HCT116 (cell line): ENCODE data around the gene KLK5. TPM values are rescaled to one million over a fixed set of nuclear protein-coding genes. Genes with fewer than 3 reads are reported as not detected.

Source experiments
- ATAC-seq: fragments of 200-7000 bp; cut with Tn5 transposase; 2 replicates; pipeline ENCODE4 v1.9.1; 2020; ENCODE audit warnings: mild to moderate bottlenecking, moderate library complexity
- BruUV-seq: library from RNA; stranded (reverse); fragments of 400-500 nt; replicated peaks from 2 replicates; lab custom pipeline; 2021; lab: Mats Ljungman, UMichigan
- CTCF ChIA-PET: fragments of 300-600 bp; sonication (Branson Sonifier 250); formaldehyde crosslinking; loops from one replicate; lab custom pipeline; 2021; ENCODE audit warnings: antibody characterized with exemption; lab: Charles Lee
- POLR2A ChIA-PET: fragments of 300-600, 350-600 bp; sonication (Branson Sonifier 250); formaldehyde crosslinking; loops from one replicate; lab custom pipeline; 2021; ENCODE audit warnings: antibody characterized with exemption; lab: Charles Lee
- RAD21 ChIA-PET, 2 experiments: fragments of 300-600 bp; sonication (Branson Sonifier 250); formaldehyde crosslinking; loops; one replicate each; lab custom pipeline; 2023; ENCODE audit warnings: low total read pairs in 2 of 2; ENCODE audit not compliant: uncharacterized antibody in 2 of 2, unreplicated experiment in 2 of 2, low non-redundant PET in 1 of 2; lab: Charles Lee
- DNase-seq: peaks from one replicate; pipeline ENCODE4 v3.0.0-alpha.2; 2010; ENCODE audit warnings: low read depth, low spot score
- H2AFZ ChIP-seq: fragments of 200-600 bp; shearing (Covaris generic), sonication (generic); 2 replicates; pipeline ENCODE4 v1.6.1; 2017; ENCODE audit warnings: low read depth, mixed run types, mixed read lengths, antibody characterized with exemption, low read length; ENCODE audit not compliant: poor library complexity, severe bottlenecking
- H3K27ac ChIP-seq: 2 replicates; pipeline ENCODE4 v1.5.1; 2012; ENCODE audit warnings: low read depth, low read length
- H3K27me3 ChIP-seq: fragments of 200-600 bp; sonication (generic); 2 replicates; pipeline ENCODE4 v1.6.1; 2016; ENCODE audit warnings: mixed run types, low read length, mixed read lengths; ENCODE audit not compliant: insufficient read depth
- H3K36me3 ChIP-seq, 2 experiments: fragments of 200-500 bp in 1 of 2; fragments of 200-600 bp in 1 of 2; sonication (Bioruptor generic) in 1 of 2; sonication (generic) in 1 of 2; 2 replicates each; pipeline versions ENCODE4 v1.5.1 to v1.6.1; 2014 to 2016; ENCODE audit warnings: low read length in 2 of 2, inconsistent platforms in 1 of 2, mixed read lengths in 1 of 2, mixed run types in 1 of 2; ENCODE audit not compliant: insufficient read depth in 2 of 2, control insufficient read depth in 1 of 2
- H3K4me1 ChIP-seq, 2 experiments: fragments of 200-600 bp in 1 of 2; sonication (generic) in 1 of 2; 2 replicates each; pipeline versions ENCODE4 v1.5.1 to v1.6.1; 2012 to 2017; ENCODE audit warnings: low read length in 2 of 2, inconsistent platforms in 1 of 2, mild to moderate bottlenecking in 1 of 2, mixed read lengths in 1 of 2, mixed run types in 1 of 2, moderate library complexity in 1 of 2; ENCODE audit not compliant: insufficient read depth in 2 of 2, control insufficient read depth in 1 of 2
- H3K4me2 ChIP-seq: fragments of 200-600 bp; sonication (generic); 2 replicates; pipeline ENCODE4 v1.6.1; 2017; ENCODE audit warnings: mixed run types, low read length, mixed read lengths
- H3K4me3 ChIP-seq, 2 experiments: fragments of 200-600 bp in 1 of 2; sonication (generic) in 1 of 2; replicated peaks in 1 of 2; 2 replicates each; pipeline ENCODE4 v1.5.1; 2011 to 2016; ENCODE audit warnings: low read length in 2 of 2, control low read depth in 1 of 2, low read depth in 1 of 2, mild to moderate bottlenecking in 1 of 2, mixed read lengths in 1 of 2, mixed run types in 1 of 2
- H3K79me2 ChIP-seq: fragments of 200-600 bp; sonication (generic); 2 replicates; pipeline ENCODE4 v1.6.1; 2017; ENCODE audit warnings: mild to moderate bottlenecking, mixed run types, low read length, moderate library complexity, mixed read lengths; ENCODE audit not compliant: insufficient read depth
- H3K9ac ChIP-seq: fragments of 200-600 bp; sonication (generic); 2 replicates; pipeline ENCODE4 v1.6.1; 2016; ENCODE audit warnings: low read length, mixed read lengths
- H3K9me2 ChIP-seq: fragments of 200-600 bp; sonication (generic), shearing (Covaris generic); 2 replicates; pipeline ENCODE4 v1.6.1; 2017; ENCODE audit warnings: mixed run types, mild to moderate bottlenecking, moderate library complexity; ENCODE audit not compliant: insufficient read depth
- H3K9me3 ChIP-seq, 2 experiments: fragments of 200-500 bp in 1 of 2; fragments of 200-600 bp in 1 of 2; sonication (Bioruptor generic) in 1 of 2; sonication (generic) in 1 of 2; 2 replicates each; pipeline ENCODE4 v1.6.1; 2014 to 2017; ENCODE audit warnings: low read length in 2 of 2, mixed read lengths in 2 of 2, inconsistent platforms in 1 of 2, low read depth in 1 of 2, mild to moderate bottlenecking in 1 of 2, mixed run types in 1 of 2, moderate library complexity in 1 of 2; ENCODE audit not compliant: control insufficient read depth in 1 of 2, insufficient read depth in 1 of 2
- H4K20me1 ChIP-seq: fragments of 200-600 bp; sonication (generic), shearing (Covaris generic); 2 replicates; pipeline ENCODE4 v1.6.1; 2017; ENCODE audit warnings: mixed run types, mild to moderate bottlenecking, moderate library complexity; ENCODE audit not compliant: insufficient read depth
- ATF3 ChIP-seq: IDR thresholded peaks from 2 replicates; pipeline ENCODE4 v1.6.1; 2012
- CBX3 ChIP-seq: IDR thresholded peaks from 2 replicates; pipeline ENCODE4 v1.6.1; 2012; ENCODE audit warnings: low read depth
- CEBPB ChIP-seq: IDR thresholded peaks from 2 replicates; pipeline ENCODE4 v1.6.1; 2012; ENCODE audit warnings: low read depth
- ELF1 ChIP-seq: IDR thresholded peaks from 2 replicates; pipeline ENCODE4 v1.6.1; 2012; ENCODE audit warnings: low read depth, borderline replicate concordance
- EZH2 ChIP-seq: fragments of 200-600 bp; sonication (generic); IDR thresholded peaks from 2 replicates; pipeline ENCODE4 v1.6.1; 2017; ENCODE audit warnings: antibody characterized with exemption, mixed run types
- EZH2phosphoT487 ChIP-seq: fragments of 200-600 bp; IDR thresholded peaks from 2 replicates; pipeline ENCODE4 v1.6.1; 2018; ENCODE audit warnings: antibody characterized with exemption, borderline replicate concordance
- FOSL1 ChIP-seq: IDR thresholded peaks from 2 replicates; pipeline ENCODE4 v1.6.1; 2012; ENCODE audit warnings: low read depth
- JUND ChIP-seq: IDR thresholded peaks from 2 replicates; pipeline ENCODE4 v1.6.1; 2012
- POLR2A ChIP-seq: IDR thresholded peaks from 2 replicates; pipeline ENCODE4 v1.7.0; 2011; ENCODE audit warnings: borderline replicate concordance; ENCODE audit not compliant: insufficient read depth, insufficient read length; ENCODE audit errors: extremely low read depth
- POLR2AphosphoS5 ChIP-seq: IDR thresholded peaks from 2 replicates; pipeline ENCODE4 v1.6.1; 2011; ENCODE audit warnings: mild to moderate bottlenecking, low read depth, low read length, moderate library complexity
- RAD21 ChIP-seq: IDR thresholded peaks from 2 replicates; pipeline ENCODE4 v1.6.1; 2012; ENCODE audit warnings: low read depth, mild to moderate bottlenecking
- SIN3A ChIP-seq: IDR thresholded peaks from 2 replicates; pipeline ENCODE4 v1.6.1; 2012; ENCODE audit warnings: low read depth
- SP1 ChIP-seq: IDR thresholded peaks from 2 replicates; pipeline ENCODE4 v1.6.1; 2012; ENCODE audit warnings: low read depth
- SRF ChIP-seq: IDR thresholded peaks from 2 replicates; pipeline ENCODE4 v1.6.1; 2012; ENCODE audit warnings: low read depth
- TCF7L2 ChIP-seq: IDR thresholded peaks from 2 replicates; pipeline ENCODE4 v1.7.0; 2011; ENCODE audit warnings: borderline replicate concordance, inconsistent platforms; ENCODE audit not compliant: insufficient read depth, insufficient read length; ENCODE audit errors: extremely low read depth
- YY1 ChIP-seq: IDR thresholded peaks from 2 replicates; pipeline ENCODE4 v1.6.1; 2011; ENCODE audit warnings: low read length, low read depth, moderate library complexity, mild to moderate bottlenecking; ENCODE audit not compliant: insufficient replicate concordance; ENCODE audit errors: extremely low read depth
- ZFX ChIP-seq: fragments of 450-650 bp; IDR thresholded peaks from 2 replicates; pipeline ENCODE4 v1.6.1; 2017
- intact Hi-C: fragments of 100-400 bp; cut with micrococcal nuclease; formaldehyde crosslinking; loops from 2 replicates; pipeline ENCODE4 v1.10.0; 2022
- total RNA-seq: library from RNA; stranded (reverse); gene quantifications from one replicate; pipeline ENCODE4 v1.2.1, GENCODE V29; 2021; ENCODE audit not compliant: unreplicated experiment
- TF ChIP-seq, protein P1 (sequence below), 3 experiments: fragments of 200-600 bp in 1 of 3; sonication (generic) in 1 of 3; IDR thresholded peaks in 2 of 3; conservative IDR thresholded peaks in 1 of 3; 2 replicates each; pipeline ENCODE4 v1.5.1; 2012 to 2017; ENCODE audit warnings: low read depth in 2 of 3, low read length in 2 of 3, antibody characterized with exemption in 1 of 3, borderline replicate concordance in 1 of 3, control low read depth in 1 of 3, mild to moderate bottlenecking in 1 of 3, mixed read lengths in 1 of 3, mixed run types in 1 of 3, moderate library complexity in 1 of 3; ENCODE audit not compliant: insufficient read depth in 1 of 3
- TF ChIP-seq, protein P2 (sequence below): IDR thresholded peaks from 2 replicates; pipeline ENCODE4 v1.6.1; 2011; ENCODE audit warnings: mild to moderate bottlenecking, low read length, moderate library complexity; ENCODE audit not compliant: insufficient replicate concordance; ENCODE audit errors: extremely low read depth
- TF ChIP-seq, protein P3 (sequence below): IDR thresholded peaks from 2 replicates; pipeline ENCODE4 v1.6.1; 2012

Gene KLK5
- total RNA-seq, 1 experiment from 2014 or later, result 1.2 TPM

GRCh38 chr19:50964266-50964665 is 11.4 kb upstream of the KLK5 start:
- BruUV-seq, result no TSS peak
- Histone ChIP-seq H2AFZ (no peak overlapping the region), H3K27me3 (no peaks in the 10 kb centered on the region), H3K36me3 (no peaks in the 10 kb centered on the region), H3K9ac (no peak overlapping the region), H3K79me2 (no peaks in the 10 kb centered on the region), H4K20me1 (no peaks in the 10 kb centered on the region), H3K4me1 (peaks cover 24 to 46% of the 10 kb centered on the region in 2 experiments)
- no peak for ATAC-seq
- TF ChIP-seq YY1 (no peak), EZH2phosphoT487 (no peak), POLR2A (no peak), POLR2AphosphoS5 (no peak), RAD21 (no peak), CBX3 (no peak), ZFX (no peak), EZH2 (no peak), SIN3A (no peak), SRF (no peak), ATF3 (no peak), ELF1 (no peak), JUND (no peak), CEBPB (no peak), TCF7L2 (no peak), FOSL1 (no peak), SP1 (no peak)
- TF ChIP-seq, protein P1, sequence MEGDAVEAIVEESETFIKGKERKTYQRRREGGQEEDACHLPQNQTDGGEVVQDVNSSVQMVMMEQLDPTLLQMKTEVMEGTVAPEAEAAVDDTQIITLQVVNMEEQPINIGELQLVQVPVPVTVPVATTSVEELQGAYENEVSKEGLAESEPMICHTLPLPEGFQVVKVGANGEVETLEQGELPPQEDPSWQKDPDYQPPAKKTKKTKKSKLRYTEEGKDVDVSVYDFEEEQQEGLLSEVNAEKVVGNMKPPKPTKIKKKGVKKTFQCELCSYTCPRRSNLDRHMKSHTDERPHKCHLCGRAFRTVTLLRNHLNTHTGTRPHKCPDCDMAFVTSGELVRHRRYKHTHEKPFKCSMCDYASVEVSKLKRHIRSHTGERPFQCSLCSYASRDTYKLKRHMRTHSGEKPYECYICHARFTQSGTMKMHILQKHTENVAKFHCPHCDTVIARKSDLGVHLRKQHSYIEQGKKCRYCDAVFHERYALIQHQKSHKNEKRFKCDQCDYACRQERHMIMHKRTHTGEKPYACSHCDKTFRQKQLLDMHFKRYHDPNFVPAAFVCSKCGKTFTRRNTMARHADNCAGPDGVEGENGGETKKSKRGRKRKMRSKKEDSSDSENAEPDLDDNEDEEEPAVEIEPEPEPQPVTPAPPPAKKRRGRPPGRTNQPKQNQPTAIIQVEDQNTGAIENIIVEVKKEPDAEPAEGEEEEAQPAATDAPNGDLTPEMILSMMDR (IDR thresholded peaks at IDR 0.05 in 2 of 3, conservative IDR thresholded peaks at IDR 0.05 in 1 of 3; ENCODE audit: borderline replicate concordance in 1 of 3, insufficient read depth in 1 of 3, low read depth in 2 of 3, low read length in 2 of 3), result no peak
- TF ChIP-seq, protein P2, sequence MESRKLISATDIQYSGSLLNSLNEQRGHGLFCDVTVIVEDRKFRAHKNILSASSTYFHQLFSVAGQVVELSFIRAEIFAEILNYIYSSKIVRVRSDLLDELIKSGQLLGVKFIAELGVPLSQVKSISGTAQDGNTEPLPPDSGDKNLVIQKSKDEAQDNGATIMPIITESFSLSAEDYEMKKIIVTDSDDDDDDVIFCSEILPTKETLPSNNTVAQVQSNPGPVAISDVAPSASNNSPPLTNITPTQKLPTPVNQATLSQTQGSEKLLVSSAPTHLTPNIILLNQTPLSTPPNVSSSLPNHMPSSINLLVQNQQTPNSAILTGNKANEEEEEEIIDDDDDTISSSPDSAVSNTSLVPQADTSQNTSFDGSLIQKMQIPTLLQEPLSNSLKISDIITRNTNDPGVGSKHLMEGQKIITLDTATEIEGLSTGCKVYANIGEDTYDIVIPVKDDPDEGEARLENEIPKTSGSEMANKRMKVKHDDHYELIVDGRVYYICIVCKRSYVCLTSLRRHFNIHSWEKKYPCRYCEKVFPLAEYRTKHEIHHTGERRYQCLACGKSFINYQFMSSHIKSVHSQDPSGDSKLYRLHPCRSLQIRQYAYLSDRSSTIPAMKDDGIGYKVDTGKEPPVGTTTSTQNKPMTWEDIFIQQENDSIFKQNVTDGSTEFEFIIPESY, result no peak
- TF ChIP-seq, protein P3, sequence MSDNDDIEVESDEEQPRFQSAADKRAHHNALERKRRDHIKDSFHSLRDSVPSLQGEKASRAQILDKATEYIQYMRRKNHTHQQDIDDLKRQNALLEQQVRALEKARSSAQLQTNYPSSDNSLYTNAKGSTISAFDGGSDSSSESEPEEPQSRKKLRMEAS, result no peak
- TF ChIP-seq, all 23 proteins: peak for 0
- Histone ChIP-seq H3K9me3 (no peaks in the 10 kb centered on the region), H3K4me2 (no peak overlapping the region), H3K4me3 (no peak overlapping the region), H3K27ac (no peak overlapping the region), H3K9me2 (no peaks in the 10 kb centered on the region)
- intact Hi-C loops, result no loop called here
- RAD21 ChIA-PET, result no interaction called here
- POLR2A ChIA-PET, result no interaction called here
- no peak for DNase-seq
- CTCF ChIA-PET, result no interaction called here
